ENCODE measurements around the gene FOXO1.

- no peak for TF ChIP-seq CTCF (conservative IDR thresholded peaks at IDR 0.05; ENCODE audit: low read length)
- TF ChIP-seq EZH2phosphoT487 (IDR thresholded peaks at IDR 0.05; ENCODE audit: borderline replicate concordance), result no peak
Measured at GRCh38 chr13:40624383-40624782, 42.1 kb downstream of the FOXO1 start.
